ENCODE results near the gene HLA-DMA. TPM values are rescaled to one million over a fixed set of nuclear protein-coding genes. Genes with fewer than 3 reads are reported as not detected.
A peak's percentile ranks its signal among the peaks of the same experiment; 100 is the strongest.

Gene HLA-DMA
- total and polyA plus RNA-seq, 2 of the 13 experiments (the other 11 are each of a cell fraction or from before 2014, with no cell fraction given): 0.70 to 0.71 TPM

- TF ChIP-seq, protein P1, sequence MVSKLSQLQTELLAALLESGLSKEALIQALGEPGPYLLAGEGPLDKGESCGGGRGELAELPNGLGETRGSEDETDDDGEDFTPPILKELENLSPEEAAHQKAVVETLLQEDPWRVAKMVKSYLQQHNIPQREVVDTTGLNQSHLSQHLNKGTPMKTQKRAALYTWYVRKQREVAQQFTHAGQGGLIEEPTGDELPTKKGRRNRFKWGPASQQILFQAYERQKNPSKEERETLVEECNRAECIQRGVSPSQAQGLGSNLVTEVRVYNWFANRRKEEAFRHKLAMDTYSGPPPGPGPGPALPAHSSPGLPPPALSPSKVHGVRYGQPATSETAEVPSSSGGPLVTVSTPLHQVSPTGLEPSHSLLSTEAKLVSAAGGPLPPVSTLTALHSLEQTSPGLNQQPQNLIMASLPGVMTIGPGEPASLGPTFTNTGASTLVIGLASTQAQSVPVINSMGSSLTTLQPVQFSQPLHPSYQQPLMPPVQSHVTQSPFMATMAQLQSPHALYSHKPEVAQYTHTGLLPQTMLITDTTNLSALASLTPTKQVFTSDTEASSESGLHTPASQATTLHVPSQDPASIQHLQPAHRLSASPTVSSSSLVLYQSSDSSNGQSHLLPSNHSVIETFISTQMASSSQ (IDR thresholded peaks at IDR 0.05; ENCODE audit: low read depth): no peak
- TF ChIP-seq, protein P1 (CRISPR knock-in tag; IDR thresholded peaks at IDR 0.05; ENCODE audit: borderline replicate concordance): peak; percentile 38; the same call in 1 of the 2 replicates
- peak; percentile 74 for TF ChIP-seq ZNF263 (CRISPR knock-in tag; IDR thresholded peaks at IDR 0.05)
- peak; percentile 92; the same call in 1 of the 2 replicates for TF ChIP-seq DNMT3B (CRISPR knock-in tag; conservative IDR thresholded peaks at IDR 0.05)
- no peak for TF ChIP-seq GLI4 (CRISPR knock-in tag; IDR thresholded peaks at IDR 0.05; ENCODE audit: borderline replicate concordance)
- TF ChIP-seq, protein P2, sequence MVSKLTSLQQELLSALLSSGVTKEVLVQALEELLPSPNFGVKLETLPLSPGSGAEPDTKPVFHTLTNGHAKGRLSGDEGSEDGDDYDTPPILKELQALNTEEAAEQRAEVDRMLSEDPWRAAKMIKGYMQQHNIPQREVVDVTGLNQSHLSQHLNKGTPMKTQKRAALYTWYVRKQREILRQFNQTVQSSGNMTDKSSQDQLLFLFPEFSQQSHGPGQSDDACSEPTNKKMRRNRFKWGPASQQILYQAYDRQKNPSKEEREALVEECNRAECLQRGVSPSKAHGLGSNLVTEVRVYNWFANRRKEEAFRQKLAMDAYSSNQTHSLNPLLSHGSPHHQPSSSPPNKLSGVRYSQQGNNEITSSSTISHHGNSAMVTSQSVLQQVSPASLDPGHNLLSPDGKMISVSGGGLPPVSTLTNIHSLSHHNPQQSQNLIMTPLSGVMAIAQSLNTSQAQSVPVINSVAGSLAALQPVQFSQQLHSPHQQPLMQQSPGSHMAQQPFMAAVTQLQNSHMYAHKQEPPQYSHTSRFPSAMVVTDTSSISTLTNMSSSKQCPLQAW (CRISPR knock-in tag; IDR thresholded peaks at IDR 0.05): peak; percentile 52
- TF ChIP-seq IRX3 (CRISPR knock-in tag; IDR thresholded peaks at IDR 0.05; ENCODE audit: borderline replicate concordance, low read depth): peak; percentile 63
- TF ChIP-seq PITX1 (CRISPR knock-in tag; IDR thresholded peaks at IDR 0.05): peak; percentile 10; the same call in 1 of the 2 replicates
- TF ChIP-seq NR2F1 (CRISPR knock-in tag; IDR thresholded peaks at IDR 0.05): peak in 1 of 2 experiments; percentile 56; a peak in 1 of 4 replicates
- no peak for TF ChIP-seq GLMP (CRISPR knock-in tag; IDR thresholded peaks at IDR 0.05; ENCODE audit: borderline replicate concordance)
- peak; percentile 25; the same call in 1 of the 2 replicates for TF ChIP-seq ZNF121 (CRISPR knock-in tag; IDR thresholded peaks at IDR 0.05)
- TF ChIP-seq ZNF3 (CRISPR knock-in tag; IDR thresholded peaks at IDR 0.05): no peak
- TF ChIP-seq ZNF274 (CRISPR knock-in tag; IDR thresholded peaks at IDR 0.05): peak; percentile 64; the same call in 1 of the 2 replicates
- TF ChIP-seq IRF2 (CRISPR knock-in tag; IDR thresholded peaks at IDR 0.05): peak; percentile 79; the same call in 1 of the 2 replicates
- peak; percentile 66 for TF ChIP-seq ARNT2 (CRISPR knock-in tag; IDR thresholded peaks at IDR 0.05; ENCODE audit: low read depth)
- peak; percentile 73; the same call in 1 of the 2 replicates for TF ChIP-seq ZZZ3 (CRISPR knock-in tag; IDR thresholded peaks at IDR 0.05; ENCODE audit: borderline replicate concordance)
- TF ChIP-seq ZNF652 (CRISPR knock-in tag; IDR thresholded peaks at IDR 0.05; ENCODE audit: borderline replicate concordance, low read depth): no peak; the same call in 1 of the 2 replicates
- TF ChIP-seq TEAD2 (CRISPR knock-in tag; IDR thresholded peaks at IDR 0.05): no peak; the same call in 1 of the 2 replicates
Measured at GRCh38 chr6:32971581-32972352, 18.9 kb upstream of the HLA-DMA start (continued).
